HG03097 (cell line): ENCODE measurements around the gene GCDH.
"Not testable (repeated sequence)": the region's sequence is repeated elsewhere in the genome, so short reads cannot be mapped to it uniquely, and the experiment has no call there.

ENCODE experiments used
- ATAC-seq: cut with Tn5 transposase; IDR thresholded peaks from one replicate; pipeline ENCODE4 v1.9.1; 2021; ENCODE audit not compliant: unreplicated experiment, low FRiP score

Gene GCDH

GRCh38 chr19:12896460-12896859, 5.5 kb downstream of the GCDH start:
- no peak for ATAC-seq

GRCh38 chr19:12899891-12900518, 9.0 kb downstream of the GCDH start:
- peak; percentile 65 for ATAC-seq

GRCh38 chr19:12907166-12907565, 16.2 kb downstream of the GCDH start:
- ATAC-seq, result no peak

- ATAC-seq, result no peak
These were observed 21.6 kb downstream of the GCDH start for GRCh38 chr19:12912571-12912970.

- ATAC-seq, result no peak
These were observed 22.1 kb downstream of the GCDH start for GRCh38 chr19:12913011-12913561.

GRCh38 chr19:12913851-12914690, 23.1 kb downstream of the GCDH start:
- no peak for ATAC-seq

- not testable (repeated sequence) for ATAC-seq
These were observed 24.9 kb downstream of the GCDH start for GRCh38 chr19:12915860-12916259.

- ATAC-seq, result no peak
These were observed 27.3 kb downstream of the GCDH start for GRCh38 chr19:12918253-12918652.

- ATAC-seq, result no peak
These were observed 30.1 kb downstream of the GCDH start for GRCh38 chr19:12921047-12921446.

- no peak for ATAC-seq
These were observed 32.0 kb downstream of the GCDH start for GRCh38 chr19:12922959-12923358.

GRCh38 chr19:12924621-12925310, 33.8 kb downstream of the GCDH start:
- ATAC-seq, result no peak

GRCh38 chr19:12930002-12930645, 39.2 kb downstream of the GCDH start:
- ATAC-seq, result no peak

- no peak for ATAC-seq
These were observed 41.7 kb downstream of the GCDH start for GRCh38 chr19:12932392-12933286.

GRCh38 chr19:12933287-12934072, 42.5 kb downstream of the GCDH start, which contains the start of gene FARSA:
FARSA (minus strand) TSS chr19:12933711; CDS start chr19:12933696, 15 bp downstream.
- ATAC-seq, result no peak

- ATAC-seq, result no peak
These were observed 44.1 kb downstream of the GCDH start for GRCh38 chr19:12935071-12935470.

- no peak for ATAC-seq
These were observed 45.6 kb downstream of the GCDH start for GRCh38 chr19:12936582-12936981.

- ATAC-seq, result no peak
These were observed 46.4 kb downstream of the GCDH start for GRCh38 chr19:12937093-12937926.
